ENCODE measurements around the gene DNAH2. TPM values are rescaled to one million over a fixed set of nuclear protein-coding genes. Genes with fewer than 3 reads are reported as not detected.

DNAH2 gene
- total and polyA plus RNA-seq, 2 of the 13 experiments (the other 11 are each of a cell fraction or from before 2014, with no cell fraction given), result not detected

DNA sequence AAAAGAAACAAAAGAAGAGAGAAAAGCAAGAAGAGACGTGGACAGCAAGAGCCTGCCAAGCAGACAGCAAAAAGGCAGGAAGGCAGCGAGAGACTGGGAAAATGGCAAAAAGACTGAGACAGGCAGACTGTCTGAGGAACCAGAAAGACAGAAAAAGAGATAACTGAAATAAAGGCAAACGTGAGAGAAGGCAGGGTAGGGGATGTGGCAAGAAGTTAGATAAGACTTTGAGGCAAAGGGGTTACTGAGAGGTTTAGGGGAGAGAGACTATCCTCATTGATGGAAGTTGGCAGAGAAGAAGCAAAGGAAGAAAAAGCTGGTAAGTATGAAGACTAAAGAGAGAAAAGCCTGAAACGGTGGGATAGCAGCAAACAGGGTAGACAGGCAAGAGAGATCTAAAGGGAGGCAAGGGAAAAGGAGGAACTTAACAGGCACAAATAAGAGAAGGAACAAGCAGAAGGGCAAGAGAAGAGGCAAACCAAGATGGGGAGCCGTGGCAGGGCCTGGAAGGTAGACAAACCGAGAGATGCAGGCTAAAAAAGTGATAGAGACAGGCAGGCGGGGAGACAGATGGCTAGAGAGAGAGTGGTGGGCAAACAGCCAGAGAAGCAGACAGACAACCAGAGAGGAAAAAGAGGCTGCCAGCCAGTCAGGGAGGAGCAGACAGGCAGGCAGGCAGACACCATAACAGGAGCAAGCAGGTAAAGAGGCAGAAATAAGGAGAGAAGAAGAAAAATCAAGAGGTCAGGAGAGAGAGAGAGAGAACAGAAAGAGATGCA is 163.9 kb downstream of the DNAH2 start:
- Histone ChIP-seq H3K36me3 (replicated peaks in 1 of 2; ENCODE audit: control insufficient read depth in 1 of 2, insufficient read depth in 2 of 2, low read length in 2 of 2) (no peaks in the 10 kb centered on the region), H4K20me1 (ENCODE audit: insufficient read depth, low read length) (no peaks in the 10 kb centered on the region), H2AFZ (ENCODE audit: low read length) (no peak overlapping the region), H3K4me1 (ENCODE audit: insufficient read depth, low read length) (peaks cover 31% of the 10 kb centered on the region), H3K27me3 (ENCODE audit: control insufficient read depth in 1 of 2, insufficient read depth in 2 of 2, low read length in 2 of 2) (peaks cover 1 to 16% of the 10 kb centered on the region in 2 experiments; a peak in 2 of 5 replicates), H3K4me3 (replicated peaks in 1 of 3; ENCODE audit: insufficient read depth in 1 of 3, low read depth in 2 of 3, low read length in 3 of 3) (no peak overlapping the region), H3K79me2 (ENCODE audit: insufficient read depth, low read length) (no peaks in the 10 kb centered on the region), H3K9me3 (ENCODE audit: low read length) (no peaks in the 10 kb centered on the region), H3K27ac (ENCODE audit: extremely low read length, insufficient read depth, low read length) (no peak overlapping the region), H3K9ac (ENCODE audit: insufficient read depth, low read depth, low read length) (no peak overlapping the region), H3K4me2 (ENCODE audit: low read depth, low read length) (no peak overlapping the region)
- intact Hi-C loops (cut with micrococcal nuclease; ENCODE audit: unreplicated experiment) (no loop called here), in situ Hi-C loops (cut with HindIII; ENCODE audit: extremely low pct_ligation_motif_present, low pct_unique_long_range_greater_than_20kb) (no loop called here)
- no peak for TF ChIP-seq ETV6 (CRISPR knock-in tag; conservative IDR thresholded peaks at IDR 0.05)
- TF ChIP-seq NR2F1 (CRISPR knock-in tag; IDR thresholded peaks at IDR 0.05), result no peak
- TF ChIP-seq IRF1 (CRISPR knock-in tag; IDR thresholded peaks at IDR 0.05; ENCODE audit: low read depth), result no peak
- no peak for TF ChIP-seq IKZF4 (CRISPR knock-in tag; IDR thresholded peaks at IDR 0.05; ENCODE audit: borderline replicate concordance, low read depth, not compliant biosample characterization)
- TF ChIP-seq, protein P1, sequence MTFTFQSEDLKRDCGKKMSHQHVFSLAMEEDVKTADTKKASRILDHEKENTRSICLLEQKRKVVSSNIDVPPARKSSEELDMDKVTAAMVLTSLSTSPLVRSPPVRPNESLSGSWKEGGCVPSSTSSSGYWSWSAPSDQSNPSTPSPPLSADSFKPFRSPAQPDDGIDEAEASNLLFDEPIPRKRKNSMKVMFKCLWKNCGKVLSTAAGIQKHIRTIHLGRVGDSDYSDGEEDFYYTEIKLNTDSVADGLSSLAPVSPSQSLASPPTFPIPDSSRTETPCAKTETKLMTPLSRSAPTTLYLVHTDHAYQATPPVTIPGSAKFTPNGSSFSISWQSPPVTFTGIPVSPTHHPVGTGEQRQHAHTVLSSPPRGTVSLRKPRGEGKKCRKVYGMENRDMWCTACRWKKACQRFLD (CRISPR knock-in tag; IDR thresholded peaks at IDR 0.05; ENCODE audit: borderline replicate concordance), result no peak
- no peak for TF ChIP-seq YY1 (IDR thresholded peaks at IDR 0.05; ENCODE audit: insufficient read depth, insufficient replicate concordance, low read depth, low read length)
- TF ChIP-seq ZMAT3 (CRISPR knock-in tag; conservative IDR thresholded peaks at IDR 0.05), result no peak
- TF ChIP-seq ZNF234 (CRISPR knock-in tag; conservative IDR thresholded peaks at IDR 0.05), result no peak
- TF ChIP-seq TBL1XR1 (IDR thresholded peaks at IDR 0.05; ENCODE audit: borderline replicate concordance, low read length, partially characterized antibody), result no peak
- TF ChIP-seq ZNF607 (CRISPR knock-in tag; IDR thresholded peaks at IDR 0.05; ENCODE audit: borderline replicate concordance), result no peak
- TF ChIP-seq HOMEZ (CRISPR knock-in tag; IDR thresholded peaks at IDR 0.05; ENCODE audit: low read depth), result no peak
- DNase-seq (ENCODE audit: low spot score) (no peak), ATAC-seq (no peak), FAIRE-seq (no peak)
- ChIA-PET CTCF (ENCODE audit: low intra/inter-chr PET ratio, low total read pairs) (no interaction called here), POLR2A (no interaction called here)
- WGBS (ENCODE audit: low lambda C conversion rate), result 54% methylated on average over 7 of the region's 7 CpGs
- no TSS peak for BruUV-seq (replicated peaks)
